SHP77 (cell line): Measurements from ENCODE around the gene BTG2.

Experiments used
- DNase-seq, 2 experiments: peaks; one replicate each; lab custom pipeline; 2025; lab: John Stamatoyannopoulos, UW

The BTG2 gene

GRCh38 chr1:203317429-203318228 lies 12.3 kb downstream of the BTG2 start:
- no peak for DNase-seq

DNA sequence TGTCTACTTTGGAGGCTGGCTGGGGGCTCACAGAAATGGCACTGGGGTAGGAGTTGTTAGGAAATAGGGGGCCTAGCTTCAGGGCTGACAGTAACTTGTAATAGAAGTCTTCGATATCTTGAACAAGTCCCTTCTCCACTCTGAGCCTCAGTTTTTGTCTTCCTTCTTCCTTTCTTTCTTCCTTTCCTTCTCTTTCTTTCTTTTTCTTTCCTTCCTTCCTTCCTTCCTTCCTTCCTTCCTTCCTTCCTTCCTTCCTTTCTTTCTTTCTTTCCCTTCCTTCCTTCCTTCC lies 12.9 kb downstream of the BTG2 start:
- no peak for DNase-seq

DNA sequence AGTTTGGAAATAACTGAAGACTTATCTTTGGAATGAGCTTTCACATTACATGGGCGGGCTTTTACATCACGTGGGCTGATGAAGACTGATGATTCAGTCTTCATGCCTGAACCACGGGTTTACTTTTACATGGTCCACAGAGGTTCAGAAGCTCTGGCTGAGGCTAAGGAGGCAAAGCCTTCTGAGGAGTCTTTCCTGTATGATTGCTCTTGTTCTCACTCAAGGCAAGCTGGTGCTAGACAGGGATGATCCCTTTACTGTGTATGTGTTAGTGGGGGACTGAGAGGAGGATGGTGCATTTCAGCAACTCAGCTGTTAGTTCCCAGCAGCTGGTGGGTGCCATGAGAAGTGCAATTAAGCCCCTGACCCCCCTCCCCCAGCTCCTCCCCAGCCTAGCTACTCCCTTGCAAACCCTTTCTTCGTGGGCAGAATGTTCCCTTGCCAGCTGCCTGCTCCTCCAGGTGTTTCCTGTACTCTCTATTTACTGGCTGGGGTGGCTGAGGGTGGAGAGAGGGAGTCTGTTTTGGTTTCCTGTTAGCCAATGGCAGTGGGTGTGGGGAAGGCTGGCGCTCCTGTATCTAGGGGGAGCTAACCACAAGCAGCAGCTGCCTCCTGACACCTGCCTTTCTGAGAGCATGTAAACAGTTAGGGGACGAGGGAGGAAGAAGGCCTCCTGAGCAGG lies 15.4 kb downstream of the BTG2 start:
- peak; percentile 95 to 97 for DNase-seq

- no peak for DNase-seq
These were observed 16.1 kb downstream of the BTG2 start for GRCh38 chr1:203321273-203322052.

- DNase-seq = no peak
These were observed 17.3 kb downstream of the BTG2 start for GRCh38 chr1:203322500-203323179.

GRCh38 chr1:203323587-203323986 lies 18.3 kb downstream of the BTG2 start:
- DNase-seq = no peak

GRCh38 chr1:203324105-203325025 lies 19.0 kb downstream of the BTG2 start:
- no peak for DNase-seq

GRCh38 chr1:203325026-203325417 lies 19.7 kb downstream of the BTG2 start:
- DNase-seq = peak; percentile 70 to 75

- DNase-seq = peak; percentile 90 to 94
These were observed 20.2 kb downstream of the BTG2 start for GRCh38 chr1:203325418-203326091.

GRCh38 chr1:203326830-203327683 lies 21.7 kb downstream of the BTG2 start:
- DNase-seq = peak; percentile 93 to 95

- peak; percentile 79 to 92 for DNase-seq
These were observed 22.6 kb downstream of the BTG2 start for GRCh38 chr1:203327684-203328457.

DNA sequence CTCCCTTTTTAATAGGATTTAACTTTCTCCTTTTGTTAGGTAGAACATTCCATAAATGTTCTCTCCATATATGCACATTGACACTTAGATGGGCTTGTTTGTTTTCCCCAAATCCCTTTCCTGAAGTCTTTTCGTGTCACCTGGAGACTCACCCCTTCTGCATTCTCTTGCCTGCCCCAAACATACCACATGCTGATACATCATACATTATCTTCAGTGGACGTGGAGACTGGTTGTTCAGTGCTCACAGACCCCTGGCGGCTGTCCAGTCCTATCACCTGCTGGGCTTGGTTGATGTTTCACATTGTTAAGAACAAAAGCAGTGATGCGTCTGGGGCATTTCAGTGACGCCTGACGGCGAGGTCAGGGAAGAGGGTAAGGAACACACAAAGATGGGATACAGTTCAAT lies 23.4 kb downstream of the BTG2 start:
- DNase-seq = peak; percentile 85

DNA sequence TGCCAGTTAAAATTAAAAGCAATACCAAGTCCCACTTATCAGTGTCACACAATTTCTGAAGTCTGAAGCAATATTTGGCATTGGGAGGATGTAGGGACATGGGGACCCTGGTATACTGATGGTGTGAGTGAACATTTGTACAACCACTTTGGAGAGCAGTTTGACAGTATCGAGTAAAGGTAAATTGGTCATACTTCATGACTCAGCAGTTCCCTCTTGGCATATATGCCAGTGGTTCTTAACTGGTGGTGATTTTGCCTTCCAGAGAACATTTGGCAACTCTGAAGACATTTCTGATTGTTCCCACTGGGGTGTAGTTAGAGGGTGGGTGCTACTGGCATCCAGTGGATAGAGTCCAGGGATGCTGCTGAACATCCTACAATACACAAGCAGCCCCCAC lies 25.9 kb downstream of the BTG2 start:
- no peak for DNase-seq

- DNase-seq = no peak
These were observed 30.2 kb downstream of the BTG2 start for GRCh38 chr1:203335503-203335902.

DNA sequence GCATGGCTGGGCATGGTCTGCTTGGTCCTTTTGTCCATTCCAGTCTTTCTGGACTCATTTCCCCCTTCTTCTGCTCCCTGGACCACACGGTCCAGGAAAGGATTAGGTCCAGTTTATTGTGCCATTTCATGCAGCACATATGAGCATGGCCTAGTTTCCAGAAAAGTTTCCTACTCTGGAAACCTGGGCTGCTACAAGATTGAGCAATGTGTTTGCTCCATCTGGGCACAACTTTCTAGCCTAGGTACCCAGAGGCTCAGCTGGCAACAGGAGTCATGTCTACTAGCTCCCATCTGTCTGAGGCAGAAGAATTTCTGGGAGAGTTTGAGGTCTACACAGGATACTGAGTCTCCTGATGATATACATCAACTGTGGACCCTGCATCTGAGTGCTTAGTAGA lies 30.8 kb downstream of the BTG2 start:
- DNase-seq = no peak

- DNase-seq = peak; percentile 25 to 32
These were observed 33.2 kb downstream of the BTG2 start for GRCh38 chr1:203338335-203339036.

- DNase-seq = peak; percentile 79 to 82
These were observed 34.9 kb downstream of the BTG2 start for GRCh38 chr1:203340112-203340790.
